GM18873 (cell line): ENCODE measurements around the gene HELZ2.
"Not testable (repeated sequence)": the region's sequence is repeated elsewhere in the genome, so short reads cannot be mapped to it uniquely, and the experiment has no call there.

Experiments
- ATAC-seq: cut with Tn5 transposase; IDR thresholded peaks from one replicate; pipeline ENCODE4 v1.9.1; 2021; ENCODE audit warnings: mild to moderate bottlenecking, moderate library complexity, moderate number of reproducible peaks; ENCODE audit not compliant: unreplicated experiment, low FRiP score

Gene HELZ2

GRCh38 chr20:63565699-63566335, 8.2 kb downstream of the HELZ2 start:
- ATAC-seq, result no peak

DNA sequence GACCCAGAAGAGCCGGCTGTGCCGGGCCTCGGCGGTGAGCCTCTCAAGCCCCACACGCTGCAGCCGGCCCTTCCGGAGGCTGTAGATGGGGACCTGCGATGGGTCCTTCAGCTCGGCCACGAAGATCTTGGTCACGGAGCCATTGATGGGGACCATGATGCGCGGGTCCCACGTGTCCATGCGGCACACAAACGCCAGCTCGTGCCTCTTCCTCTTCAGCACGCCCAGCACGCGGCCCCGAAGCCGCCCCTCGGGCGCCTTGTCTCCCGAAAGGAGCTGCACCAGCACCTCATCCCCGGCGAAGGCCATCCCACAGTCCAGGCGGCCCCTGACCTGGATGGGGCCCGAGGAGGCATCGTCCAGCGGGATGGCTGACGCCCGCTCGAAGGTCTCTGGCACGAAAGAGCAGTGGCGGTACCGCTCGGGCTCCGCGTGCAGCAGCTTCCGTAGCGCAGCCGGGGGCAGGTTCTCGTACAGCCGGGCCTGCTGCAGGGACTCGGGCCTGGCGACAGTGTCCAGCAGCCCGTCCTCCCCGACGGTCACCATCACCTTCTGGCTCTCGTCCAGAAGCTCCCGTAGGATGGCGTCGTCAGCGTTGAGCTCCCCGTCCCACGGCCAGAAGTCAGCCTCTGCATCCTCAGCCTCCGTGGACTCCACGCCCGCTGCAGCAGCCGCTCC, 8.9 kb downstream of the HELZ2 start:
- no peak for ATAC-seq

DNA sequence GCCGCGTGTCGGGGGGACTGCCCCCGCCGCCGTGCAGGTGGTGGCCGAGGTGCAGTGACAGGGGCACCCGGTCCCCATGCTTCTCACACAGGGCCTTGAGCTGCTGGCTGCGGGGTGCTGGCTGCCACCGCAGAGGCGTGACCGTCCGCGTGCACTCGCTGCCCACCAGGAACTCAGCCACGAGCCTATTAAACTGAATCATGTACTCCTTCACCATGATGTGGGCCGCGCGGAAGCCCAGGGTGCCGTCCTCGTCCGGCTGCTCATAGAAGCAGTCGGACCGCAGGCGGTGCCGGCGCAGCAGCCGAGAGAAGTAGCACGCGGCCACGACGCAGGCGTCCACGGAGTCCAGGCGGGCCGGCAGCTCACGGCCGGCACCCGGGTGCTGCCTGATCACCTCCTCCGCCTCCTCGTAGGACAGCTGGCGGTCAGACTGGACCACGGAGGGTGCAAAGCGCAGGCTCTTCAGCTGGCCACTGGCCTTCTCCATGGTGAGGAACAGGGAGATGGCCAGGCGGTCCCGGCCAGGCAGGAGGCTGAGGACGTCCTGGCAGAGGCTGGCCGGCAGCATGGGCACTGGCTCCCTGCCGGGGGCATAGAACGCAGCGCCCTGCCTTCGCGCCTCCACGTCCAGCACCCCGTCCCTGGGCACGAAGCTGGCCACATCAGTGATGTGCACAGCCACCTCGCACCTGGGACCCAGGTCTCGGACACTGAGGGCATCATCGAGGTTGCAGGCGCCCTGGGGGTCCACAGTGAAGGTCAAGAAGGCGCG, 9.8 kb downstream of the HELZ2 start:
- no peak for ATAC-seq

DNA sequence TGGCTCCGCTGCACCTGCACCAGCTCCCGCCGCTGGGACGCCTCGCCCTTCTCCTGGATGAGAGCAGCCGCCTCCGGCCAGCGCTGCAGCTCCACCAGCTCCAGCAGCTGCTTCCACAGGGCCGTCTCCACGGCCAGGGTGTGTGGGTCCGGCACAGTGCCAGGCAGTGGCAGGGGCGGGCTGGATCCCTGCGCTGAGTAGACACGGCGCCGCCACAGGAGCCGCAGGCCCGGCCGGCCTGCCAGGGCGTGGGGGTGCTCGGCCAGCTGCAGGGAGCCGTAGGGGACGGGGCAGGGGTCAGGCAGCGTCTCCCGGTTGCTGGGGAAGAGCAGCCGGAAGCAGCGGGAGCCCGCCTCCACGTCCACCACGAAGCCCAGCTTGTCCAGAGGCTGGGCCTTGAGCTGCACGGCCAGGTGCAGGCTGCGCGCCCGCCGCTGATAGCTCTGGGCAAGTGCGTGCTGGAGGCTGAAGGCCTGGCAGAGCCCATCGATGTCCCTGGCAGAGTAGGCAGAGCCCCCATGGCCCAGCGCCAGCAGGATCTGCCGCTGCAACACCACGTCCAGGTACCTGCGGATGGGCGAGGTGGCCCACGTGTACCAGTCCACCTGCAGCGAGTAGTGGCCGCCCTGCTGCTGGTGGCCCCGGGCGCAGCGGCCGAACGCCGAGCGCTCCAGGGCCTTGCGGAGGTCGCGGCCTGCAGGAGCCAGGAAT, 10.7 kb downstream of the HELZ2 start:
- ATAC-seq, result no peak

DNA sequence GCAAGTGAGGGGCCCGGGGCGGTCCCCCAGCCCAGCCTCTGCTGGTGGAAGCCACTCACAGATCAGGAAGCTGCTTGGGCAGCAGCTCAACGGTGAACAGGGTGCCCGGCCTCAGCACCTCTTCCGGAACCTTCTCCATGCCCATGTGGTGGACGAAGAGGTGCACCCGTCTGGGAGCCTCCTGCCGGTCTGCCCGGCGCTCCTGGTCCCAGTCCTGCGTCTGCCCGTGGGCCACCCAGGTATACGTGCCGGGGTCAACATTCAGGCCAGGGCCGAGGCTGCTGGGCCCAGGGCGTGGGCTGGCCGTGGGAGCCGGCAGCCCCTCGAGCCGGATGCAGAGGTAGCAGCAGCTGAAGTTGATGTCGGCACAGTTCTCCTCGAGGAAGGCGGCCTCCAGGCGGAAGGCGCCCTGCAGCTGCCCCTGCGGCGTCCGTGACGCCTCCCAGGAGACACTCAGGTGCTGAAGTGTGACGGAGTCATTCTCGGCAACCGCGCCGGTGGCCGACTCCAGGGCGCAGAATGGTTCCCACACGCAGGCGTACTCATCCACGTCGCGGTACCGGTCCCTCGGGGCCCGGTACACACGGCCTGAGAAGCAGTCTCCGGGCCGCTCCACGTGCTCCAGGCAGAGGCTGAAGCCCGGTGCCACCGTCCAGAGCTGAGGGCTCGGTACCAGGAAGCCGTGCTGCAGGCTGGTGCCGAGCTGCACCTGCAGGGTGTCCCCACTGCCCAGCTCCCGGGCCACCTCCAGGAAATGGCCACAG, 11.4 kb downstream of the HELZ2 start:
- ATAC-seq, result no peak

DNA sequence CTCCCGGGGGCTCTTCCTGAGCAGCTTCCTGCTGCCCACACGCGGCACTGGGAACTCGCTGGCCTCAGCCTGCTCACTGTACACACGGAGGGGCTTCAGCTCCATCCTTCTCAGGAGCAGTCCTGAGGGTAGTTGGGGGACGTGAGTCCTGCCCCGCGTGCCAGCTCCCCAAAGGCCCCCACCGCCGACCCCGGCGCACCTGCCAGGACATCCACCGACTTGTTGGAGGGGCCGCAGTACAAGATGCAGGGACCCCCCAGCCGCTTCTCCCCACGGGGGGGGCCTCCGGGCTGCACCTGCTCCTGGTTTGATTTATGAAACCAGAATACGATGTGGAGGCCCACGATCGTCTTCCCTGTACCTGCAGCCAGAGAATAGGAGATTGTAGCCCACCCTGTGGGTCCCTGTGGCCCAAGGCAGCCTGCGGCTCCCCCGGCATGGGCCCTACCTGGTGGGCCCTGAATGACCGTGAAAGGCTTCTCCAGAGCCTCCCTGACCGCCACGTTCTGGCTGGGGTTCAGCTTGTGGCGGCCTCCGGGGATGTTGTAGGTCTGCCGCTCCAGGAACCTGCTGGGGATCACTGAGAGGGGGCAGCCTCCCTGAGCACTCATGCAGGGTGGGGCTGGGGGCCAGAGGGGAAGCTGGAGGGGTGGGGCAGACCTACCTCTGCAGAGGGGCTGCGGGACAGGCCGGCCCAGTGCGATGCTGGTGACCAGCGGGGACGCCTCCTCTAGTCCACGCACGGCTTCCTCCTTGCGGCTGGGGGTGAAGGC, 12.2 kb downstream of the HELZ2 start:
- no peak for ATAC-seq

- ATAC-seq, result no peak
These were observed 13.0 kb downstream of the HELZ2 start for GRCh38 chr20:63560856-63561609.

DNA sequence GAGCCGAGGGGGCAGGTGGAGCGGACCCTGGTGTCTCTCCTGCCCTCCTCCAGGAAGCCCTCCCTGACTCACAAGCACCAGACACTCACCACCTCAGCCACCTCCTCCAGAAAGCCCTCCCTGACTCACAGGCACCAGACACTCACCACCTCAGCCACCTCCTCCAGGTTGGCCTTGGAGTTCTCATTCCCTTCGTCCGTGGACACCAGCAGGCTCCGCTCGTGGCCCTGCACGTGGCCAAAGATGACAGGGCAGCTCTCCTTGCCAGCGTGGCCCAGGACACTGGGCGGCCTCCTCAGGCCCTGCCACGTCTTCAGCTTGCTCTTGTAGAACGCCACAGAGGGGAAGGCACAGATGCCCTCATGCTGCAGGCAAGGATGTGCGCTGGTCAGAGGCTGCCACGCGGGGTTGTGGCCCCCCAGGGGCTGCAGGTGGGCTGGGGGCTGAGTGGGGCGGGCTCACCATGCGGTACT, 13.7 kb downstream of the HELZ2 start:
- no peak for ATAC-seq

- ATAC-seq, result not testable (repeated sequence)
These were observed 14.3 kb downstream of the HELZ2 start for GRCh38 chr20:63559485-63560332.

DNA sequence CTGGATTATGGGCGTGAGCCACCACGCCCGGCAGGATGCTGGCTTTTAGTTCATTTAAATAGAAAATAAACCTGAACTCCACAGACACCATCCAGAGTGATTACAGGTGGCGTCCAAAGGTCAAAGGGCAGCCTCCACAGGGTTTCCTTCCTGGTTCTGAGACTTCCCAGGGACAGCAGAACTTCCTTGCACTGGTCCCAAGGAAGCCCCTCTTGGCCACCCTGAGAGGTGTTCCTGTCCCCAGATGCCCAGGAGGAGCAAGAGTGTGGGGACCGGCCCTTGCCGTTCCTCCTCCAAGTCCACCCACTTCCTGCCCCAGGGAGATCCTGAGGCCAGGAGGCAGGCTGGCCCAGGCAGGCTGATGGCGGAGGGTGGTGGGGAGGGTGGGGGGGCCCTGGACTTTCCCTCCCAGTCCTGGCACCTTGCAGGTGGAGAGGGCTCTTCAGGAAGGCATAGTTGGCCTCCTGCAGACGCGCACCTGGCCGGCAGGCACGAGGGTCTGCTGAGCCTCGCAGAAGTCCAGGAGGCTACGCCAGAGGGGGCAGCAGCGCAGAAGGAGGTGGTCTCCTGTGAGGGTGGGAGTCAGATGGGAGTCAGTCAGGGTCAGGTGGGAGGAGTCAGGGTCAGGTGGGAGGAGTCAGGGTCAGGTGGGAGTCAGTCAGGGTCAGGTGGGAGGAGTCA, 15.1 kb downstream of the HELZ2 start:
- ATAC-seq, result no peak

DNA sequence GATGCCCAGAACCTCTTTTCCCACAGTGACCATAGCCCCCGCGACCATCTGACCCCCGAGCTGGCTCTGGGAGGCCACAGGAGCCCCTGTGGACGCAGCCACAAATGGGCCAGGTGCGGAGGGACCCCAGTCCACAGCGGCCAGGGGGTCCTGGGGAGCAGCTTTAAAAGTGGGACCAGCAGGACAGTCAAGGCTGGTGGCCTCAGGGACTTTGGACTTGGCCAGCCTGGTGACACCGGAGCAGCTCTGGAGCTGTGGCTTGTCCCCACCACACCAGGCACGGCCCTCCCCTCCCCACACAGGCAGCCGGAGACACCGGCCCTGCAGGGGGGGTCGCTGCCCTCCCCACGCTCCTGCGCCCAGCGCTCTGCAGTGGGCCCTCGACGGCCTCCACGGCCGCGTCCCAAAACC, 16.6 kb downstream of the HELZ2 start:
- ATAC-seq, result no peak

DNA sequence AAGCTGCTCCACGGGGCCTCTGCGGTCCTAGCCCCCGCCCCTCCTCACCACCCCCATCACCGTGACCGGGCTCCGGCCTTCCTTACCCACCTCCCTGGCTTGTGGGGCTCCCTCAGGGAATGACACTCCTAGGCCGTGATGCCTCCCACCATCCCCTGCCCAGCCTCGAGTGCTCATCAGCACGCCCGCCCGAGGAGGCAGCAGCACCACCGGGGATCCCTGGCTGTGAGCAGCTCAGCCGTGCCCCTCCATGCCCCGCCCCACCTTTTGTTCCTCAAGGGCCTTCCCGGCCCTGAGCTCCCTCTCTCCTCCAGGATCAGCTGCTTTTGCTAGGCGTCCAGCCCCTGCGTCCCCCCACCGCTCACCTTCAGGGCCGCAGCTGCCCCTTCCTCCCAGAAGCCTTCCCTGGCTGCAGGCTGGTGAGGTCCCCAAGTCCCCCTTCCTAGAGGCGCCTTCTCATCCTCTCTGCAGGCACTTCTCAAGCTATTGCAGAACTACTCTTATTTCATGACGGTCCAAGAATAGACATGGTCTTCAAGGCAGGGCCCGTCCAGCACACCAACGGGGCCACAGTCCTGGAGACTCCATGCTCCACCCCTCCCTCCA, 17.1 kb downstream of the HELZ2 start:
- no peak for ATAC-seq

- ATAC-seq, result no peak
These were observed 18.2 kb downstream of the HELZ2 start for GRCh38 chr20:63555661-63556381.

DNA sequence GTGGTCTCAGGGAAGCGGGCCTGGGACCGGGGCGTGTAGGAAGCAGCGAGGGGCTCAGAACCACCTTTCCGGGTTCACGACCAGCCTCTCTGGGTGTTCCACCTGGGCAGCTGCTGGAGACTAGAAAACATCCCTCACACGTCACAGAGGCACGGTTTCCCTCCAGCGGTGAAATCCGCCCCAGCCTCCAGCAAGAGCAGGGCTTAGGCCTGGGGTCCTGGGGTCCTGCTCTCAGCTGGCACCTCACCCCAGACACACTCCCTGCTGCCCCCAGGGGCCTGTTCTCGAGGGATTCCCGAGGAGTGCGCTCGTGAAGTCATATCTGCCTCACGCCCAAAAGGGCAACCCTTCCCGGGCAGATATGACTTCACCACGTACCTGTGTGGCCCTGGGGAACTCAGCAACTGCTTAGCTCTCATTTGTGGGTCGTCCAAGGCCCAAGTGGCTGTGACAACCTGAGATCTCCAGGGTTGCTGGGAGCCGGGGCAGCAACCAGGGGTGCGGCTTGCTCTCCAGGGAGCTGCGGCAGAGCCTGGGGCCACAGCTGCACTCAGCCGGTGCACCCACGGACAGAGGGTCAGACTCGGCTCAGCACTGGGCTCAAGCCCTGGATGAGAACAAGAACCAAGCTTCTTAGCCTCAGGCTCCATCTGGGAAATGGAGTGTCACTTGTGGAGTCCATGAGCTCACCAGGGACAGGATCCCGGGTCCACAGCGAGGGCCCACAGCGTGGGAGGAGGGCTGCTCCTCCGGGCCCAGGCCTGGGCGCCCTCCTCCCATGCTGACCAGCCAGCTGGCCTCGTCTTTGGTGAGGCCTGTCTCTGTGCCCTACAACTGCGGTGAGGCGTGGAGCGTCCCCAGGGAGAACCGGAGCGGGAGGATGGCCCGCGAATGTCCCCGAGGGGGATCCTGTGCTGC, 19.4 kb downstream of the HELZ2 start:
- no peak for ATAC-seq

DNA sequence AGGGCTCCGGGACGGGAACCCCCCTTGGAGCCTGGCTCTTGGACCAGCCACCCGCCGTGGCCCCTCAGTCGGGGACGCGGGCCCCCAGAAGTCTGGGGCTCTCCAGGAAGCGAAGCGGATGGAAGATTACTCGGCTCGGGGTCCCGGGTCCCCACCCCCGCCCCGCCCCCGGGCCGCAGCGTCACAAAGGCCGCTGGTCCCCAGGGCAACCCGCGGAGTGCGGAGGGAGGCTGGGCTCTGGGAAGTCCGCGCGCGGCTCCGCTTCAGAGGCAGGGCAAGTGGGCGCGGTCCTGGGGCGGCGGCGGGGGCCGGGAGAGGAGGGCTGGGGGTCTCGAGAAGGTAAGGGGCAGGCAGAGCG, 20.1 kb downstream of the HELZ2 start, which contains the start of gene FNDC11:
FNDC11 (plus strand) TSS at position 227 of the 358 bp plus-strand sequence. CDS start 1,505 bp downstream, outside the sequence.
- no peak for ATAC-seq
